Measurements from ENCODE around the gene USP17L24.
"Not testable (repeated sequence)": the region's sequence is repeated elsewhere in the genome, so short reads cannot be mapped to it uniquely, and the experiment has no call there.

- TF ChIP-seq TAF1 (IDR thresholded peaks at IDR 0.05; ENCODE audit: borderline replicate concordance, low read depth, low read length); MXI1 (IDR thresholded peaks at IDR 0.05; ENCODE audit: low read depth, low read length); CTCF (IDR thresholded peaks at IDR 0.05); USF1 (IDR thresholded peaks at IDR 0.05; ENCODE audit: borderline replicate concordance, low read depth); JUND (IDR thresholded peaks at IDR 0.05); ZBTB33 (IDR thresholded peaks at IDR 0.05; ENCODE audit: borderline replicate concordance, low read depth); YY1 (IDR thresholded peaks at IDR 0.05; ENCODE audit: low read depth); SMC3 (IDR thresholded peaks at IDR 0.05; ENCODE audit: low read depth, low read length); EP300 (IDR thresholded peaks at IDR 0.05; ENCODE audit: borderline replicate concordance in 1 of 2, low read depth in 1 of 2, low read length in 1 of 2); MEF2A (IDR thresholded peaks at IDR 0.05; ENCODE audit: borderline replicate concordance, low read depth); CHD2 (IDR thresholded peaks at IDR 0.05; ENCODE audit: low read length, partially characterized antibody); GABPA (IDR thresholded peaks at IDR 0.05; ENCODE audit: low read depth): not testable (repeated sequence)
Observed at GRCh38 chr4:9348593-9348992, 23.6 kb downstream of the USP17L24 start, which contains the start of gene USP17L28.
